Eye (tissue), 1 donor: ENCODE results near the gene RNU6-9.
"Not testable (repeated sequence)": the region's sequence is repeated elsewhere in the genome, so short reads cannot be mapped to it uniquely, and the experiment has no call there.

Experiments used
- DNase-seq: peaks from one replicate; pipeline ENCODE4 v3.0.0-alpha.2; 2015

The RNU6-9 gene

GRCh38 chr19:861756-862580 lies 31.3 kb upstream of the RNU6-9 start:
- DNase-seq: peak; percentile 34

DNA sequence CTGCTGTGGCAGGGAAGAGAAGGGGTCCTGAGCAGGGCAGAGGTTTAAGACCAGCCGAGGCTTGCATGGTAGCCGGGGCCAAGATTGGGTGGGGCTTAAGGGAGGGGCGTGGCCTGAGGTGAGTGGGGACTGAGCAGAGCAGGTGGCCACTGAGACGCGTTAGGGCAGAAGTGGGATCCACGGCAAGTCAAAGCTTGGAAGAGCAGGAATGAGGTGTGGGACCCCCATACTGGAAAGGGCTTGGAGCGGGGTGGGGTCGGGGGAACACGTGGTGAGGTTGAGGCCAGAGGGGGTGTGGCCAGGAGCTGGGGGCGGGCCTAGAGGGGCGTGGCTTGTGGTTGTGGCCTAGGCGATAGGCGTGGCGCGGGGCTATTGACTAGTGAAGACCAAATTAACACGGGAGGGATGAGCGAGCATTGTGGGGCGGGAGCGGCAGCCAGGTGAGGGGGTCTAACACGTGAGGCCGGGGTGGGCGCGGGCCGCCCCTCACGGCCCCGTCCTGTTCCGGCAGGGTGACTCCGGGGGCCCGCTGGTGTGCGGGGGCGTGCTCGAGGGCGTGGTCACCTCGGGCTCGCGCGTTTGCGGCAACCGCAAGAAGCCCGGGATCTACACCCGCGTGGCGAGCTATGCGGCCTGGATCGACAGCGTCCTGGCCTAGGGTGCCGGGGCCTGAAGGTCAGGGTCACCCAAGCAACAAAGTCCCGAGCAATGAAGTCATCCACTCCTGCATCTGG lies 30.5 kb upstream of the RNU6-9 start:
- peak; percentile 79 for DNase-seq

DNA sequence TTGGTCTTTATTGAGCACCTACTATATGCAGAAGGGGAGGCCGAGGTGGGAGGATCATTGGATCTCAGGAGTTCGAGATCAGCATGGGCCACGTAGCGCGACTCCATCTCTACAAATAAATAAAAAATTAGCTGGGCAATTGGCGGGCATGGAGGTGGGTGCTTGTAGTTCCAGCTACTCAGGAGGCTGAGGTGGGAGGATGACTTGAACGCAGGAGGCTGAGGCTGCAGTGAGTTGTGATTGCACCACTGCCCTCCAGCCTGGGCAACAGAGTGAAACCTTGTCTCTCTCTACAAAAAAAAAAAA lies 30.0 kb upstream of the RNU6-9 start:
- DNase-seq: no peak

- DNase-seq: no peak
These were observed 26.4 kb upstream of the RNU6-9 start for GRCh38 chr19:866769-867300.

- peak; percentile 33 for DNase-seq
These were observed 25.9 kb upstream of the RNU6-9 start for GRCh38 chr19:867301-867793.

DNA sequence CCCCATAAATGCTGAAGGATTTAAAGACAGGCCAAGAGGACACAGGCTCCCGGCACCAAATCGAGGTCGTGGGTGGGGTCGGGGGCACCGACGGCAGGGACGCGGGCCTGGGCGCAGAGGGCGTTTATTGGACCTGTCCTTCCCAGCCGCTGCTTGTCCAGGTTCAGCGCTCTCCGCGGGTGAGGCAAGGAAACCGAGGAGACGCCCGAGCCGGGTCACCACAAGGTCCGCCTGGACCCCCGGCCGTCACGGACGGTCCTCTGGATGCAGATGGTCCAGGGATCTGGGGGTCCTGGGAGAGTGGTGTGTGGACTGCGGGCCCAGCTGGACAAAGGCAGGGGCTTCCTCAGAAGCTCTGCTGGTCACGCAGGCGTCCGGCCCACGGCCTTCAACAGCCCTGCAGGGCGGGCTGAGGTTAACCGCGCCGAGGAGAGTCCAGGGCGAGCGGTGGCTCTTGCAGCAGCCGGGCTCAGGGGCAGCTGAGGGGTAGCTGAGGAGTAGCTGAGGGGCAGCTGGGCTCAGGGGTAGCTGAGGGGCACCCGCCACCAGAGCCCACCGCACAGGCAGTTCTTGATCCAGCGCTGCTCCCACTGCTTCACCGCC lies 25.3 kb upstream of the RNU6-9 start:
- DNase-seq: no peak

DNA sequence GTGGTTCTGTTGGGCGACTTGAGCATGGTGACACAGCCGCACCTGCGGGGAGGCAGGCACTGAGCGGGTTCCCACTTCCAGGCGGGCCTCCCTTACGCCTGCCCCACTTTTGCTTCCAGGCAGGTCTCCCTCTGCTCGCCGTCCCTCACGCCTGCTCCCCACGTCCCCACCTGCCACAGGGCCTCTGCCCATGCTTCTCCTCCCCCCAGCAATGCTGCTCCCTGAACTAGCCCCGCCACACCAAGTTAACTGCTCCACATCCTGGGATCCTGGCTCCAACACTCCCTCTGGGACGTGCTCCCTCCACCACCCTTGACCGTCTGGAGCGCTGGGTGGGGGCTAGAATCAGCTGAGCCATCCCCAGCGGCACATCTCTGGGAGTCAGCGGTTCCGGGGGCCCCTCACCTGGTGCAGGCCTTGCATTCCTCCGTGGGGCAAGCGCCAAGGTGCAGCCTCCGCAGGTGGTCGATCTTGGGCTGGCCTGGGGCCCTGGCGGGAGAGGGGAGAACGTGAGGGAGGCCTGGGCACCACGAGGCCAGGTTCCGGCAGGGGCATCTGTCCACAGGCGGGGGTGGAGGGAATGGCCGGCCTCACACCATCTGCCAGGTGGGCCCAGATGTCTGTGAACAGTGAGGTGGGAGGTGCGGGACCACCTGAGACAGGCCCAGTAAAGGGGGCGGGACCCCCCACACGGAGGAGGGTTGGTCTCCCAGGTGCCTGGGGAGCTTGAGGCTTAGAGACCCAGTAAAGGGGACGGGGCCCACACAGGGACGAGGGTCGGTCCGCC lies 24.6 kb upstream of the RNU6-9 start:
- no peak for DNase-seq

DNA sequence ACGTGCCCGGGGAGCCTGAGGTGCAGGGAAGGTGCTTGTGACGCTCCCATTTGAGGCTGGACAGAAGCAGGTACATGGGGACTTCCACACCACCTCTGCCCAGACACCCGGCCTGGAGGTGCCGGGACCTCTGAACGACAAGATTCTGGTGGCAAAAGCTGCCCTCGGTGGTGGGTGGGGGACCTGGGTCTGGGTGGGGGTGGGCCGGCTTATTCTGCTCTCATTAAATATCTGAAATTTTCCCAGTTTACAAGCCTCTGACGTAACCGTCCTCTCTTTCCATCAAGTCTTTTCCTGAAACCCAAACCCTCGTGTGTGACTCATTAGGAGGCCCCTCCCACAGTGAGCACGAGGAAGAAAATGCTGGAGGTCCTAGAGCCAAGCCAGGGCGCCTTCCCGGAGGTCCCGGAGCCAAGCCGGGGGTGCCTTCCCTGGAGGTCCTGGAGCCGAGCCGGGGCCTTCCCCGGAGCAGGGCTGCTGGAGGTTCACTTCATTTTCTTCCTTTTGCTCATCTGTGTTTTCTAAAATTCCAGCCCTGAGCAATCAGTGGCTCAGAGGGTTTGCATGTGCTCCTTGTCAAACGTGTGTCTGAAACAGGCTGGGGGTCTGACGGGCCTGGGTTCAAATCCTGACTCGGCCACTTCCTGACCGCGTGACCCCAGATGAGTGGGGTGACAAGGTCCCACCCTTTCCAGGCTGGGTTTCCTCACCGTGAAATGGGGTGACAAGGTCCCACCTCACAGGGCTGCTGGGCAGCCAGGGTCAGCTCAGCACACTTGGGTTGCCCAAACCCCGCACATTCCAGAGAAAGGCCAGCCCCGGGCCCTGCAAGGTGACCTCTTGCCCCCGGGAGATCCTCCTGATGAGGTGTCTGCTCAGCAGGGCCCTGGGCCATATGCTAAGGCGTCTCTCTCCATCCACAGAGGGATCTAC lies 23.8 kb upstream of the RNU6-9 start:
- no peak for DNase-seq

GRCh38 chr19:870314-870713 lies 23.0 kb upstream of the RNU6-9 start:
- no peak for DNase-seq

- DNase-seq: no peak
These were observed 22.3 kb upstream of the RNU6-9 start for GRCh38 chr19:870963-871401.

DNA sequence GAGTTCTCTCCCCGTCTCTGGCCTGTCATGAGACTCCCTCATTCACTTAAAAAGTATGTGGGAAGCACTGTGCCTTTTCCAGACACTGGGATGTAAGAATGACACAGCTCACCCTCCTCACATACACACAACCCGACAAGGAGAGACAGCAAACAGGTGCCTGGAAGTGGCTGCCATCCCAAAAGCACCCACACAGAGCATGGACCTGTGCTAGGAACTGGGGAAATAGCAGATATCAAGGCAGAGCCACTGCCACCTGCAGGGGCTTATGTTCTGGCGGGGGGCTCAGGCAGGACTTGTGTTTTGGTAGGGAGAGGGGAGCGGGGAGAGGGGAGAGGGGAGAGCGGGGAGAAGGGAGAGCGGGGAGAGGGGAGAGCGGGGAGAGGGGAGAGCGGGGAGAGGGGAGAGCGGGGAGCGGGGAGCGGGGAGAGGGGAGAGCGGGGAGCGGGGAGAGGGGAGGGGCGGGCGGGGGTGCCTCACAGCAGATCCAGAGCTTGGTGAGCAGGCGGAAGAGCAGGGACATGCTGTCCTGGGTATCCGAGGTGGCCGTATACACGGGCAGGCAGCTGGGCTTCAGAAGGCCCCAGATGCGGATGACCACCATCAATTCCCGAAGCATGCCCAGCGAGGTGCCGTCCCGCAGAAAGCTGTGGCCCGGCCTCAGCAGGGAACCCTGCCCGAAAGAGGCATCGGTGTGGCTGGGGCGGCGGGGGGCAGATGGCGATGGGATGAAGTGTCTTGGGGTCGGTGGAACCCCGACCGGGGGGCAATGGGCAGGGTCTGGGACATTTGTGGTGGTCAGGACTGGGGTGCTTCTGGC lies 21.6 kb upstream of the RNU6-9 start:
- no peak for DNase-seq

- DNase-seq: no peak
These were observed 20.9 kb upstream of the RNU6-9 start for GRCh38 chr19:872266-872951.

- DNase-seq: no peak
These were observed 20.2 kb upstream of the RNU6-9 start for GRCh38 chr19:873084-873483.

- DNase-seq: no peak
These were observed 19.7 kb upstream of the RNU6-9 start for GRCh38 chr19:873561-874041.

DNA sequence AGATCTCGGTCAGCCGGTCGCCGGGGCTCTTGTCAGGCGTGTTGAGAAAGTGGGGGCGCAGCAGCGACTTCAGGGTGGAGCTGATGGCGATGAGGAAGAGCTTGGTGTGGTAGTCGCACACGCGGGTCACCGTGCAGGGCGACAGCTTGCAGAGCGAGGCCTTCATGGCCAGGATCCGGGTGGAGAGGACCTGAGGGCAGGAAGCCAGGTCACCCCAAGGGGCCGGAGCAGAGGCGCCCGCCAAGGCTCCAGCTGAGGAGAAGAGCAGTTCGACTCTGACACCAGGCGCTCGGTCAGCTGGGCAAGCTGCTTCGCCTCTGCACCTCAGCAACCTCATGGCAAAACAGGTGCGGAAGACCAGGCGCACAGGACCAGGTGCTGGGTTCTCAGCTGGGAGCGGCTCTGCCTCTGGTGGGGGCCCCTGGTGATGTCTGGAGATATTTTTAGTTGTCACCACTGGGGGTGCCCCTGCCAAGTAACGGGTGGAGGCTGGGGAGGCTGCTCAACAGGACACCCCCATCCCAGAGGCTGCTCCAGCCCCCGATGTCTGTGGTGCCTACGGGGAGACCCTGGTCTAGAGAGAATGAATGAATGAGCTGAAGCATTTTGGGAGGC lies 17.9 kb upstream of the RNU6-9 start:
- DNase-seq: no peak

GRCh38 chr19:876089-876488 lies 17.2 kb upstream of the RNU6-9 start:
- DNase-seq: no peak

- no peak for DNase-seq
These were observed 16.4 kb upstream of the RNU6-9 start for GRCh38 chr19:876780-877314.

GRCh38 chr19:877992-878660 lies 15.2 kb upstream of the RNU6-9 start:
- not testable (repeated sequence) for DNase-seq
